ENCODE data around the gene YWHAQ.

The YWHAQ gene

GRCh38 chr2:9548506-9548905 is 82.3 kb downstream of the YWHAQ start:
- TF ChIP-seq CTCF (IDR thresholded peaks at IDR 0.05) (no peak), ZFX (IDR thresholded peaks at IDR 0.05; ENCODE audit: borderline replicate concordance) (no peak)
- no peak overlapping the region for H3K27ac ChIP-seq

DNA sequence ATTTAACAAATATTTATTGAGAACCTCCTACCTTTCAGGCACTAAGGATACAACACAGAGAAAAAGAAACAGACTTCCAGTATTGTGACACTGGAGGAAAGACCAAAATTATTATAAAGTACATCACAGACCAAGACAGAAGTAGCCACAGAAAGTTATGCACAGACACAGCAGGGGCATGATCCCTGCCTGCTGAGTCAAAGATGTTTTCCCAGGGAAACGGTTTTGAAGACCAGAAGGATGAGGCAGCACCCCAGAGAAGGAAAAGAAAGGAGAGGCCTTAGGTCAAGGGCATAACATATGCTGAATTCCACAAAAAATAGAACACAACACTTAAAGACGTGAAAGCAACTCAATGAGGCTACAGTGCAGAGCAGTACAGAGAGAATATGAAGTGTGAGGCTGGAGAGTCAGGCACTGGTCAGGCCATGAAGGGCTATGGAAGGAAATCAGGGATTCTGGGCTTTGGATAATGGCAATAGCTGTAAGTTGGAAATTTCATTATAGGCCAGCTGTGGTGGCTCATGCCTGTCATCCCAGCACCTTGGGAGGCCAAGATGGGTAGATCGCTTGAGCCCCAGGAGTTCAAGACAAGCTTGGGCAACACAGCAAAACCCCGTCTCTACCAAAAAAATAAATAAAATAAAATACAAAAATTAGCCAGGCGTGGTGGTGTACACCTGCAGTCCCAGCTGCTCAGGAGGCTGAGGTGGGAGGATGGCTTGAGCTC is 83.4 kb downstream of the YWHAQ start:
- TF ChIP-seq CTCF (IDR thresholded peaks at IDR 0.05) = no peak
- TF ChIP-seq ZFX (IDR thresholded peaks at IDR 0.05; ENCODE audit: borderline replicate concordance) = no peak
- no peak overlapping the region for H3K27ac ChIP-seq

- TF ChIP-seq ZFX (IDR thresholded peaks at IDR 0.05; ENCODE audit: borderline replicate concordance) = no peak
- no peak for TF ChIP-seq CTCF (IDR thresholded peaks at IDR 0.05)
- no peak overlapping the region for H3K27ac ChIP-seq
These were observed 85.3 kb downstream of the YWHAQ start for GRCh38 chr2:9545502-9545901.

- TF ChIP-seq CTCF (IDR thresholded peaks at IDR 0.05) = no peak
- TF ChIP-seq ZFX (IDR thresholded peaks at IDR 0.05; ENCODE audit: borderline replicate concordance) = no peak
- H3K27ac ChIP-seq = no peak overlapping the region
These were observed 87.2 kb downstream of the YWHAQ start for GRCh38 chr2:9543557-9543956.

DNA sequence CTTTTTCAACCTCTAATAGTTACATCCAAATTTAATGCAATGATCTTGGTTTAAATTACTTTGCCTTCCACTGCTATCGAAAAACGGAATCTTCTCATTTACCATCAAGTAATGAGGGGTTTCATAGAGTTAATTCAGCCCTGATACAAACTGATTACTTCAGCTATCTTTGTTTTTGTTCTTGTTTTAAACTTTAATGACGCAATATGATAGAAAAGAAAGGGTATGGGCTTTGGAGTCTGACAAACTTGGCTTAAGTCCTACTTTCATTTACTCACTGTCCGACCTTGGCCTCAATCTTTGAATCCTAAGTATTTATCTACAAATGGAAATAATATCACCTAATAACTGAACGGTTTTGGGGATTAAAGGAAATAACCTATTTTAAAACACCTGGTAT is 91.3 kb downstream of the YWHAQ start:
- no peak overlapping the region for H3K27ac ChIP-seq
- no peak for TF ChIP-seq ZFX (IDR thresholded peaks at IDR 0.05; ENCODE audit: borderline replicate concordance)
- no peak for TF ChIP-seq CTCF (IDR thresholded peaks at IDR 0.05)

GRCh38 chr2:9538000-9538507 is 92.7 kb downstream of the YWHAQ start:
- no peak overlapping the region for H3K27ac ChIP-seq
- no peak for TF ChIP-seq CTCF (IDR thresholded peaks at IDR 0.05)
- no peak for TF ChIP-seq ZFX (IDR thresholded peaks at IDR 0.05; ENCODE audit: borderline replicate concordance)

DNA sequence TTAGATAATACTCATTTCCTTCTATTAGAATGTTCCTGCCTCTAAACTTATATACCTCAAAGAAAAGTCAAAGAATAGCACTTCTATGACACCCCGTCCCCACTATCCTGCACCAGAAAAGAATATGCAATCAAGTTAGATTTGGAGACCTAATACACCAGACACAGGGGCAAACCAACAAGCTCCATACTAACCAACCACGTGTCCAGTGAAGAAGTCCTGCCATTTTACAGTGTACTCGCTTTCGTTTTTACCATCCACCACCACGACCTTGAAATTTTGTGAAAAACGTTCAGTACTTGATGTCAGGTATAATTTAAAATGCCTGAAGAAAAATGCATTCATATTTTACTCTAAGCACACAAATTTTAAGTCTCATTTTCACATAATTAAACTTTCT is 94.3 kb downstream of the YWHAQ start:
- no peak overlapping the region for H3K27ac ChIP-seq
- TF ChIP-seq CTCF (IDR thresholded peaks at IDR 0.05) = no peak
- TF ChIP-seq ZFX (IDR thresholded peaks at IDR 0.05; ENCODE audit: borderline replicate concordance) = no peak

All from 22Rv1 (cell line).